H1 (cell line): Measurements from ENCODE around the gene LRRC63. TPM values are rescaled to one million over a fixed set of nuclear protein-coding genes. Genes with fewer than 3 reads are reported as not detected.

Experiments
- CTCF ChIA-PET: fragments of 300-600 bp; sonication (Branson Sonifier 250); formaldehyde crosslinking; loops from one replicate; lab custom pipeline; 2021; ENCODE audit not compliant: partially characterized antibody; lab: Charles Lee
- POLR2A ChIA-PET: fragments of 300-600 bp; sonication (Branson Sonifier 250); formaldehyde crosslinking; loops from one replicate; lab custom pipeline; 2021; ENCODE audit warnings: inconsistent platforms; ENCODE audit not compliant: partially characterized antibody; lab: Charles Lee
- DNase-seq, 2 experiments: peaks; one replicate each; pipeline versions ENCODE4 v3.0.0 to v3.0.0-alpha.2; 2010 to 2022; ENCODE audit warnings: low spot score in 2 of 2, low read depth in 1 of 2, mixed read lengths in 1 of 2
- FAIRE-seq: peaks from 2 replicates; lab custom pipeline; 2011; peaks lifted over from hg19 to GRCh38; lab: Jason Lieb, UNC
- H2AFZ ChIP-seq: 2 replicates; pipeline ENCODE4 v1.8.1; 2012; ENCODE audit warnings: low read length, inconsistent platforms
- H2AK5ac ChIP-seq: 2 replicates; pipeline ENCODE4 v1.6.1; 2013; ENCODE audit warnings: low read depth, low read length
- H2BK120ac ChIP-seq: replicated peaks from 2 replicates; pipeline ENCODE3; 2013; ENCODE audit warnings: low read depth, low read length, inconsistent platforms
- H2BK12ac ChIP-seq: 2 replicates; pipeline ENCODE4 v1.6.1; 2013; ENCODE audit warnings: low read depth, low read length
- H2BK15ac ChIP-seq: 2 replicates; pipeline ENCODE4 v1.6.1; 2013; ENCODE audit warnings: low read length
- H2BK20ac ChIP-seq: 2 replicates; pipeline ENCODE4 v1.6.1; 2013; ENCODE audit warnings: low read length
- H2BK5ac ChIP-seq: 2 replicates; pipeline ENCODE4 v1.6.1; 2013; ENCODE audit warnings: low read depth, low read length
- H3K14ac ChIP-seq: 2 replicates; pipeline ENCODE4 v1.6.1; 2013; ENCODE audit warnings: inconsistent platforms; ENCODE audit not compliant: insufficient read length
- H3K18ac ChIP-seq: 2 replicates; pipeline ENCODE4 v1.6.1; 2013; ENCODE audit warnings: low read length; ENCODE audit errors: extremely low read depth
- H3K23ac ChIP-seq: 2 replicates; pipeline ENCODE4 v1.6.1; 2013; ENCODE audit warnings: inconsistent platforms; ENCODE audit not compliant: insufficient read length
- H3K23me2 ChIP-seq: 2 replicates; pipeline ENCODE4 v1.6.1; 2013; ENCODE audit warnings: low read depth, low read length
- H3K27ac ChIP-seq: 2 replicates; pipeline ENCODE4 v1.6.1; 2011; ENCODE audit warnings: low read depth, low read length, inconsistent platforms
- H3K27me3 ChIP-seq, 4 experiments: replicated peaks in 1 of 4; 1 replicate in 1 of 4; 2 replicates in 3 of 4; pipeline versions ENCODE4 v1.6.1 to v1.8.1; 2011 to 2013; ENCODE audit warnings: low read length in 3 of 4, mild to moderate bottlenecking in 3 of 4, inconsistent platforms in 2 of 4, mixed read lengths in 2 of 4, moderate library complexity in 1 of 4; ENCODE audit not compliant: control insufficient read depth in 3 of 4, insufficient read depth in 3 of 4; ENCODE audit errors: extremely low read depth in 1 of 4
- H3K36me3 ChIP-seq, 4 experiments: 2 replicates each; pipeline versions ENCODE4 v1.6.1 to v1.8.1; 2011 to 2013; ENCODE audit warnings: mild to moderate bottlenecking in 4 of 4, low read length in 3 of 4, moderate library complexity in 2 of 4, control low read depth in 1 of 4, inconsistent platforms in 1 of 4; ENCODE audit not compliant: insufficient read depth in 4 of 4, control insufficient read depth in 2 of 4
- H3K4ac ChIP-seq: replicated peaks from 2 replicates; pipeline ENCODE3; 2013; ENCODE audit warnings: low read length, low read depth, mixed read lengths, inconsistent platforms; ENCODE audit not compliant: insufficient read length
- H3K4me1 ChIP-seq, 4 experiments: replicated peaks in 1 of 4; 1 replicate in 1 of 4; 2 replicates in 3 of 4; pipeline versions ENCODE4 v1.6.1 to v1.8.1; 2011 to 2013; ENCODE audit warnings: low read length in 3 of 4, inconsistent platforms in 2 of 4, mixed read lengths in 1 of 4; ENCODE audit not compliant: insufficient read depth in 4 of 4, control insufficient read depth in 3 of 4
- H3K4me2 ChIP-seq, 2 experiments: 2 replicates each; pipeline versions ENCODE4 v1.6.1 to v1.8.1; 2011 to 2013; ENCODE audit warnings: low read depth in 2 of 2, low read length in 2 of 2, control low read depth in 1 of 2, inconsistent platforms in 1 of 2, mild to moderate bottlenecking in 1 of 2; ENCODE audit not compliant: insufficient read depth in 1 of 2
- H3K4me3 ChIP-seq, 4 experiments: fragments of 200-600, 300-600 bp in 1 of 4; sonication (generic), shearing (Covaris generic), sonication (Bioruptor Twin) in 1 of 4; 2 replicates each; pipeline versions ENCODE4 v1.5.1 to v1.8.1; 2011 to 2016; ENCODE audit warnings: low read length in 4 of 4, low read depth in 3 of 4, control low read depth in 2 of 4, inconsistent platforms in 2 of 4, mild to moderate bottlenecking in 2 of 4, mixed read lengths in 1 of 4, moderate library complexity in 1 of 4; ENCODE audit not compliant: insufficient read depth in 2 of 4; ENCODE audit errors: extremely low read depth in 1 of 4
- H3K56ac ChIP-seq: replicated peaks from 2 replicates; pipeline ENCODE3; 2013; ENCODE audit warnings: low read depth, mild to moderate bottlenecking, mixed read lengths, low read length, inconsistent platforms; ENCODE audit not compliant: insufficient read length
- H3K79me1 ChIP-seq: 2 replicates; pipeline ENCODE4 v1.6.1; 2013; ENCODE audit warnings: low read depth, low read length, control low read depth
- H3K79me2 ChIP-seq, 2 experiments: 2 replicates each; pipeline versions ENCODE4 v1.6.1 to v1.8.1; 2012 to 2013; ENCODE audit warnings: low read length in 2 of 2, mild to moderate bottlenecking in 2 of 2, inconsistent platforms in 1 of 2; ENCODE audit not compliant: insufficient read depth in 2 of 2, control insufficient read depth in 1 of 2
- H3K9ac ChIP-seq, 4 experiments: replicated peaks in 1 of 4; 1 replicate in 1 of 4; 2 replicates in 3 of 4; pipeline versions ENCODE4 v1.6.1 to v1.8.1; 2011 to 2013; ENCODE audit warnings: low read depth in 3 of 4, low read length in 3 of 4, control low read depth in 2 of 4, mild to moderate bottlenecking in 2 of 4, moderate library complexity in 2 of 4, inconsistent platforms in 1 of 4; ENCODE audit errors: extremely low read depth in 1 of 4
- H3K9me3 ChIP-seq, 2 experiments: 2 replicates each; pipeline versions ENCODE4 v1.6.1 to v1.8.1; 2012 to 2013; ENCODE audit warnings: mild to moderate bottlenecking in 2 of 2, moderate library complexity in 2 of 2, control low read depth in 1 of 2, inconsistent platforms in 1 of 2, low read depth in 1 of 2, low read length in 1 of 2, mixed read lengths in 1 of 2; ENCODE audit not compliant: insufficient read depth in 2 of 2
- H4K20me1 ChIP-seq, 2 experiments: replicated peaks in 1 of 2; 2 replicates each; pipeline versions ENCODE3 to v1.8.1; 2011 to 2013; ENCODE audit warnings: inconsistent platforms in 2 of 2, low read length in 2 of 2, mild to moderate bottlenecking in 1 of 2; ENCODE audit not compliant: insufficient read depth in 2 of 2, control insufficient read depth in 1 of 2
- H4K5ac ChIP-seq: 2 replicates; pipeline ENCODE4 v1.6.1; 2013; ENCODE audit warnings: low read length, low read depth, mixed read lengths, inconsistent platforms; ENCODE audit not compliant: insufficient read length
- H4K8ac ChIP-seq: 2 replicates; pipeline ENCODE4 v1.8.0; 2013; ENCODE audit warnings: mild to moderate bottlenecking, moderate library complexity, low read length, inconsistent platforms; ENCODE audit not compliant: insufficient read depth; ENCODE audit errors: extremely low read depth
- H4K91ac ChIP-seq: replicated peaks from 2 replicates; pipeline ENCODE3; 2013; ENCODE audit warnings: low read length, mixed read lengths, inconsistent platforms; ENCODE audit not compliant: insufficient read length
- ASH2L ChIP-seq: fragments of 200-600, 300-600 bp; sonication (generic); IDR thresholded peaks from one replicate; pipeline ENCODE4 v1.7.1; 2017; ENCODE audit warnings: low read length
- BCL11A ChIP-seq, 2 experiments: IDR thresholded peaks; one replicate each; pipeline ENCODE4 v1.6.1; 2011; ENCODE audit warnings: low read depth in 2 of 2, low read length in 2 of 2, mild to moderate bottlenecking in 2 of 2
- CHD2 ChIP-seq: IDR thresholded peaks from 2 replicates; pipeline ENCODE4 v1.6.1; 2012; ENCODE audit warnings: low read length, improper control_type of control experiment
- EP300 ChIP-seq, 2 experiments: IDR thresholded peaks; 1 replicate in 1 of 2; 2 replicates in 1 of 2; pipeline ENCODE4 v1.6.1; 2011 to 2012; ENCODE audit warnings: low read depth in 2 of 2, low read length in 2 of 2, mild to moderate bottlenecking in 2 of 2, borderline replicate concordance in 1 of 2, inconsistent platforms in 1 of 2, moderate library complexity in 1 of 2
- HDAC2 ChIP-seq, 2 experiments: fragments of 300-600 bp in 1 of 2; sonication (generic) in 1 of 2; IDR thresholded peaks; 2 replicates each; pipeline ENCODE4 v1.6.1; 2011 to 2012; ENCODE audit warnings: low read depth in 2 of 2, low read length in 2 of 2, mild to moderate bottlenecking in 2 of 2, moderate library complexity in 2 of 2, borderline replicate concordance in 1 of 2, inconsistent platforms in 1 of 2
- KDM1A ChIP-seq: fragments of 200-600, 300-600 bp; sonication (generic); IDR thresholded peaks from 2 replicates; pipeline ENCODE4 v1.7.1; 2016; ENCODE audit warnings: mild to moderate bottlenecking, low read length, borderline replicate concordance
- PHF8 ChIP-seq: fragments of 200-600 bp; sonication (generic); conservative IDR thresholded peaks from 2 replicates; pipeline ENCODE4 v1.7.1; 2012; ENCODE audit warnings: low read depth, mild to moderate bottlenecking, inconsistent platforms, low read length, moderate library complexity
- SIX5 ChIP-seq: IDR thresholded peaks from 2 replicates; pipeline ENCODE4 v1.6.1; 2011; ENCODE audit warnings: mild to moderate bottlenecking, low read depth, low read length
- SUZ12 ChIP-seq: fragments of 200-600 bp; sonication (generic); IDR thresholded peaks from 2 replicates; pipeline ENCODE4 v1.6.1; 2012; ENCODE audit warnings: mild to moderate bottlenecking, inconsistent platforms, low read length, moderate library complexity, mixed read lengths
- WGBS, 2 experiments: shearing (Covaris generic) in 1 of 2; methylation state at CpG; one replicate each; pipeline versions ENCODE4 v1.1.6 to v1.1.7; 2013 to 2015; ENCODE audit warnings: low lambda C conversion rate in 2 of 2, mixed read lengths in 2 of 2, inconsistent platforms in 1 of 2, low coverage in 1 of 2, missing lambda C conversion rate in 1 of 2; ENCODE audit not compliant: insufficient replicate concordance in 2 of 2, insufficient coverage in 1 of 2, insufficient read length in 1 of 2; ENCODE audit errors: extremely low coverage in 1 of 2, missing lambda C conversion rate in 1 of 2; 5-methylcytosine and 5-hydroxymethylcytosine counted together
- polyA plus RNA-seq, 7 experiments: library from polyadenylated mRNA; depleted of rRNA in 3 of 7; stranded (reverse) in 5 of 7; unstranded in 2 of 7; fragments of >200 nt in 5 of 7; fragments of 200-250 nt in 2 of 7; gene quantifications; 1 replicate in 5 of 7; 2 replicates in 1 of 7; 4 replicates in 1 of 7; pipeline versions ENCODE4 v1.2.1 to v1.2.3, GENCODE V29; 2011 to 2013; ENCODE audit warnings: missing spikeins in 2 of 7, mixed read lengths in 2 of 7
- total RNA-seq: library from RNA; stranded (reverse); fragmentation: NEBNext Ultra II Directional; extraction: Animal tissue kit (Norgen Biotek cat#: 25700); gene quantifications from 2 replicates; pipeline ENCODE4 v1.2.1, GENCODE V29; 2021
- TF ChIP-seq, protein P1 (sequence below): IDR thresholded peaks from 2 replicates; pipeline ENCODE4 v1.6.1; 2012; ENCODE audit warnings: inconsistent platforms

The LRRC63 gene
- total and polyA plus RNA-seq, 2 of the 8 experiments (the other 6 are each of a cell fraction or from before 2014, with no cell fraction given) = not detected

DNA sequence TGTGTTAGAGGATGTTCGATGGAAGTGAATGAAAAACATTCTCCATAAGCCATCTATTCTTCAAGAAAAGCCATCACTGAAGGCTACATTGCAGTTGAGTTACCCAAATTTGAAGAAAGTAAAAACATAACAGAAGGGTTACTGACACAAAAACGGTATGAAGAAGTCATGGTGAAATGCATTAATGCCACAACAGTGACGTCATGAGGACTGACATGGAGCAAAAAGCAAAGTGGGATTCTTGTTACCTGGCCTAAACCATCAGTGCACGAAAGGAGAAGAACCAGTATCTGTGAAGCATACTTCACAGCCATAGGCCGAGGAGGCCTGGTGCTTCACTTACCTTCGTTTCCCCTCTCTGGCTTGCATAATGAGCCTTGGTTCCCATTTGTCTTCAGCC is 58.7 kb downstream of the LRRC63 start:
- Histone ChIP-seq H3K9me3 (no peaks in the 10 kb centered on the region), H3K27ac (no peak overlapping the region), H3K4me3 (no peak overlapping the region), H3K23me2 (no peaks in the 10 kb centered on the region), H3K14ac (no peak overlapping the region), H3K36me3 (no peaks in the 10 kb centered on the region), H2BK12ac (no peak overlapping the region), H4K5ac (no peak overlapping the region), H2BK120ac (no peak overlapping the region), H2BK5ac (no peak overlapping the region), H2AFZ (peak overlapping the region; percentile 83; the same call in 1 of the 2 replicates), H2AK5ac (no peak overlapping the region)
- POLR2A ChIA-PET = no interaction called here
- CTCF ChIA-PET = interaction anchor here (0.6 kb wide), 1 partner anchor 969 kb away, joined by 4 read pairs; no protein-coding TSS in a partner anchor
- TF ChIP-seq PHF8 (no peak), HDAC2 (IDR thresholded peaks at IDR 0.05; ENCODE audit: borderline replicate concordance in 1 of 2, low read depth in 2 of 2, low read length in 2 of 2) (no peak), ASH2L (no peak), SUZ12 (no peak), CHD2 (no peak), KDM1A (no peak), EP300 (IDR thresholded peaks at IDR 0.05; ENCODE audit: borderline replicate concordance in 1 of 2, low read depth in 2 of 2, low read length in 2 of 2) (no peak), BCL11A (IDR thresholded peaks at IDR 0.05; ENCODE audit: low read depth in 2 of 2, low read length in 2 of 2) (no peak), SIX5 (no peak)
- TF ChIP-seq, protein P1, sequence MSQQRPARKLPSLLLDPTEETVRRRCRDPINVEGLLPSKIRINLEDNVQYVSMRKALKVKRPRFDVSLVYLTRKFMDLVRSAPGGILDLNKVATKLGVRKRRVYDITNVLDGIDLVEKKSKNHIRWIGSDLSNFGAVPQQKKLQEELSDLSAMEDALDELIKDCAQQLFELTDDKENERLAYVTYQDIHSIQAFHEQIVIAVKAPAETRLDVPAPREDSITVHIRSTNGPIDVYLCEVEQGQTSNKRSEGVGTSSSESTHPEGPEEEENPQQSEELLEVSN = no peak
- TF ChIP-seq, all 59 proteins: peak for 0
- Histone ChIP-seq H2BK15ac (no peak overlapping the region), H2BK20ac (no peak overlapping the region), H4K8ac (no peak overlapping the region), H3K4me1 (peaks cover 0 to 3% (median 0%) of the 10 kb centered on the region in 4 experiments; a peak in 2 of 7 replicates), H3K27me3 (no peaks in the 10 kb centered on the region), H3K4ac (no peak overlapping the region), H3K18ac (no peak overlapping the region), H3K56ac (no peak overlapping the region), H3K9ac (no peak overlapping the region), H3K79me2 (no peaks in the 10 kb centered on the region), H4K91ac (no peak overlapping the region), H3K23ac (no peak overlapping the region), H3K79me1 (no peaks in the 10 kb centered on the region), H3K4me2 (no peak overlapping the region), H4K20me1 (no peaks in the 10 kb centered on the region)
- DNase-seq (no peak), FAIRE-seq (no peak)
- WGBS, 2 experiments = 91% methylated on average over 6 of the region's 6 CpGs; no CpG with 5 or more reads in 1 of the 2 experiments
